Uterus (tissue), 2 donors: Measurements from ENCODE around the gene RASAL2.

Experiments
- CTCF ChIP-seq, 4 experiments: fragments of 200-600 bp in 2 of 4; fragments of 450-650 bp in 2 of 4; sonication (generic) in 2 of 4; IDR thresholded peaks; one replicate each; pipeline ENCODE4 v1.5.1; 2016 to 2019; ENCODE audit warnings: antibody characterized with exemption in 4 of 4, mild to moderate bottlenecking in 2 of 4, moderate library complexity in 1 of 4
- POLR2A ChIP-seq, 2 donors: fragments of 450-650 bp; IDR thresholded peaks; one replicate each; pipeline ENCODE4 v1.6.1; 2016; ENCODE audit warnings: antibody characterized with exemption in 2 of 2, mild to moderate bottlenecking in 1 of 2, moderate library complexity in 1 of 2

GRCh38 chr1:178530502-178530901 is 436.6 kb downstream of the RASAL2 start:
- TF ChIP-seq CTCF (IDR thresholded peaks at IDR 0.05) (no peak), POLR2A (IDR thresholded peaks at IDR 0.05) (no peak)
